ENCODE data around the gene MRPL16.

The MRPL16 gene

GRCh38 chr11:59761993-59762392 lies 48.6 kb downstream of the MRPL16 start:
- Histone ChIP-seq H3K27me3 (ENCODE audit: control insufficient read depth, low read length) (peaks cover 20% of the 10 kb centered on the region), H3K4me1 (ENCODE audit: control insufficient read depth, low read length) (no peaks in the 10 kb centered on the region), H3K9me2 (replicated peaks; ENCODE audit: control insufficient read depth, low read length) (no peaks in the 10 kb centered on the region), H3K4me3 (ENCODE audit: low read length) (no peak overlapping the region), H3K36me3 (ENCODE audit: control insufficient read depth, low read length) (no peaks in the 10 kb centered on the region), H3K79me2 (ENCODE audit: control insufficient read depth, low read length) (no peaks in the 10 kb centered on the region), H4K20me1 (ENCODE audit: control insufficient read depth, insufficient read depth, low read depth, low read length) (no peaks in the 10 kb centered on the region), H3F3A (ENCODE audit: control insufficient read depth, insufficient read depth) (no peaks in the 10 kb centered on the region), H3K9me3 (ENCODE audit: control insufficient read depth, insufficient read depth, low read length) (no peaks in the 10 kb centered on the region), H3K4me2 (ENCODE audit: low read length) (no peak overlapping the region), H3K27ac (ENCODE audit: low read depth, low read length) (no peak overlapping the region)
- no peak for TF ChIP-seq CTCF (IDR thresholded peaks at IDR 0.05; ENCODE audit: low read depth, low read length, poor library complexity, severe bottlenecking)
- no peak for TF ChIP-seq EZH2phosphoT487 (IDR thresholded peaks at IDR 0.05; ENCODE audit: borderline replicate concordance, low read length)

GRCh38 chr11:59760771-59761170 lies 49.8 kb downstream of the MRPL16 start:
- Histone ChIP-seq H3K9me3 (ENCODE audit: control insufficient read depth, insufficient read depth, low read length) (no peaks in the 10 kb centered on the region), H3K4me1 (ENCODE audit: control insufficient read depth, low read length) (peaks cover 4% of the 10 kb centered on the region), H3K27ac (ENCODE audit: low read depth, low read length) (no peak overlapping the region), H3K4me3 (ENCODE audit: low read length) (no peak overlapping the region), H3F3A (ENCODE audit: control insufficient read depth, insufficient read depth) (no peaks in the 10 kb centered on the region), H3K36me3 (ENCODE audit: control insufficient read depth, low read length) (no peaks in the 10 kb centered on the region), H4K20me1 (ENCODE audit: control insufficient read depth, insufficient read depth, low read depth, low read length) (no peaks in the 10 kb centered on the region), H3K4me2 (ENCODE audit: low read length) (no peak overlapping the region), H3K79me2 (ENCODE audit: control insufficient read depth, low read length) (no peaks in the 10 kb centered on the region), H3K9me2 (replicated peaks; ENCODE audit: control insufficient read depth, low read length) (no peaks in the 10 kb centered on the region), H3K27me3 (ENCODE audit: control insufficient read depth, low read length) (peaks cover 32% of the 10 kb centered on the region)
- TF ChIP-seq CTCF (IDR thresholded peaks at IDR 0.05; ENCODE audit: low read depth, low read length, poor library complexity, severe bottlenecking) = no peak
- no peak for TF ChIP-seq EZH2phosphoT487 (IDR thresholded peaks at IDR 0.05; ENCODE audit: borderline replicate concordance, low read length)

- Histone ChIP-seq H4K20me1 (ENCODE audit: control insufficient read depth, insufficient read depth, low read depth, low read length) (no peaks in the 10 kb centered on the region), H3K9me3 (ENCODE audit: control insufficient read depth, insufficient read depth, low read length) (no peaks in the 10 kb centered on the region), H3K4me3 (ENCODE audit: low read length) (no peak overlapping the region), H3K9me2 (replicated peaks; ENCODE audit: control insufficient read depth, low read length) (no peaks in the 10 kb centered on the region), H3K4me1 (ENCODE audit: control insufficient read depth, low read length) (peaks cover 8% of the 10 kb centered on the region), H3F3A (ENCODE audit: control insufficient read depth, insufficient read depth) (no peaks in the 10 kb centered on the region), H3K27me3 (ENCODE audit: control insufficient read depth, low read length) (peaks cover 37% of the 10 kb centered on the region), H3K27ac (ENCODE audit: low read depth, low read length) (no peak overlapping the region), H3K79me2 (ENCODE audit: control insufficient read depth, low read length) (no peaks in the 10 kb centered on the region), H3K4me2 (ENCODE audit: low read length) (no peak overlapping the region), H3K36me3 (ENCODE audit: control insufficient read depth, low read length) (no peaks in the 10 kb centered on the region)
- TF ChIP-seq EZH2phosphoT487 (IDR thresholded peaks at IDR 0.05; ENCODE audit: borderline replicate concordance, low read length) (no peak), CTCF (IDR thresholded peaks at IDR 0.05; ENCODE audit: low read depth, low read length, poor library complexity, severe bottlenecking) (no peak)
Measured at GRCh38 chr11:59759900-59760299, 50.7 kb downstream of the MRPL16 start.
